Measurements from ENCODE around the gene POU6F2.

DNA sequence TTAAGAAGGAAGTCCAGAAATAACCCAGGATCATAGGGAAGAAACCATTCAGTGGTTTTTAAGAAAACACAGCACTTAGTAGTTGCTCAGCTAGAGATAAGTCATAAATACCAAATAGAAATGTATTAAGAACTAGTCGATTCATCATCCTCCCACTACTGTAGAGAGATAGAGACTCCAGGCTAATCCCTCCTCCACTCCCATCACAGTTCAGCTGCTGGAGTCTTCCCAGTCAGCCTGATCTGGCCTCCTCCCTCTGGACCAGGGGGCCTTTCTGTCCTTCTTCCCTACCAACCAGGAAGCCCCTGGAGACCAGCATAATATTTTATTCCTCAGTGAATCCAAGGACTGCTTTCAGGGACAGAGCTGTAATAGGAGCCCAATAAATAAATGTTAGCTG lies 294.4 kb downstream of the POU6F2 start:
- TF ChIP-seq, protein P1, sequence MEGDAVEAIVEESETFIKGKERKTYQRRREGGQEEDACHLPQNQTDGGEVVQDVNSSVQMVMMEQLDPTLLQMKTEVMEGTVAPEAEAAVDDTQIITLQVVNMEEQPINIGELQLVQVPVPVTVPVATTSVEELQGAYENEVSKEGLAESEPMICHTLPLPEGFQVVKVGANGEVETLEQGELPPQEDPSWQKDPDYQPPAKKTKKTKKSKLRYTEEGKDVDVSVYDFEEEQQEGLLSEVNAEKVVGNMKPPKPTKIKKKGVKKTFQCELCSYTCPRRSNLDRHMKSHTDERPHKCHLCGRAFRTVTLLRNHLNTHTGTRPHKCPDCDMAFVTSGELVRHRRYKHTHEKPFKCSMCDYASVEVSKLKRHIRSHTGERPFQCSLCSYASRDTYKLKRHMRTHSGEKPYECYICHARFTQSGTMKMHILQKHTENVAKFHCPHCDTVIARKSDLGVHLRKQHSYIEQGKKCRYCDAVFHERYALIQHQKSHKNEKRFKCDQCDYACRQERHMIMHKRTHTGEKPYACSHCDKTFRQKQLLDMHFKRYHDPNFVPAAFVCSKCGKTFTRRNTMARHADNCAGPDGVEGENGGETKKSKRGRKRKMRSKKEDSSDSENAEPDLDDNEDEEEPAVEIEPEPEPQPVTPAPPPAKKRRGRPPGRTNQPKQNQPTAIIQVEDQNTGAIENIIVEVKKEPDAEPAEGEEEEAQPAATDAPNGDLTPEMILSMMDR (conservative IDR thresholded peaks at IDR 0.05; ENCODE audit: low read depth, low read length) = no peak
- TF ChIP-seq EZH2 (IDR thresholded peaks at IDR 0.05; ENCODE audit: borderline replicate concordance, low read depth, low read length, poor library complexity, severe bottlenecking) = no peak

Measured in A673 (cell line).